ENCODE data around the gene GJA1. TPM values are rescaled to one million over a fixed set of nuclear protein-coding genes. Genes with fewer than 3 reads are reported as not detected.

GJA1 gene
- 110 and 134 TPM in 2 replicates for total RNA-seq

GRCh38 chr6:121435444-121436069, at the start of gene GJA1:
TSS of gene GJA1 (plus strand) at chr6:121435646. CDS start at chr6:121446848, 11,202 bp downstream.

Other genes starting within 250 kb of the GJA1 start
- 3.3 and 6.7 TPM in 2 replicates for gene TBC1D32, start 101.2 kb upstream of the GJA1 start, total RNA-seq

Measured in pericardium fibroblast (primary cell).